NK-92 (cell line): ENCODE data around the gene AP4E1.
"Not testable (repeated sequence)": the region's sequence is repeated elsewhere in the genome, so short reads cannot be mapped to it uniquely, and the experiment has no call there.

Source experiments
- DNase-seq: peaks from one replicate; lab custom pipeline; 2025; ENCODE audit not compliant: unreplicated experiment; lab: John Stamatoyannopoulos, UW

The AP4E1 gene

GRCh38 chr15:50943638-50944037, 35.2 kb downstream of the AP4E1 start:
- DNase-seq: no peak

- no peak for DNase-seq
Measured at GRCh38 chr15:50944672-50945071, 36.2 kb downstream of the AP4E1 start.

- no peak for DNase-seq
Measured at GRCh38 chr15:50945725-50946124, 37.2 kb downstream of the AP4E1 start.

- not testable (repeated sequence) for DNase-seq
Measured at GRCh38 chr15:50950745-50951144, 42.3 kb downstream of the AP4E1 start.

- DNase-seq: no peak
Measured at GRCh38 chr15:50953302-50953701, 44.8 kb downstream of the AP4E1 start.

GRCh38 chr15:50954837-50955236, 46.4 kb downstream of the AP4E1 start:
- DNase-seq: not testable (repeated sequence)

GRCh38 chr15:50959717-50960116, 51.2 kb downstream of the AP4E1 start:
- DNase-seq: no peak

GRCh38 chr15:50964075-50964474, 55.6 kb downstream of the AP4E1 start:
- no peak for DNase-seq

GRCh38 chr15:50968353-50968752, 59.9 kb downstream of the AP4E1 start:
- no peak for DNase-seq

GRCh38 chr15:50970524-50970923, 62.0 kb downstream of the AP4E1 start:
- DNase-seq: no peak

GRCh38 chr15:50971115-50971514, 62.6 kb downstream of the AP4E1 start:
- no peak for DNase-seq

GRCh38 chr15:50971542-50971941, 63.1 kb downstream of the AP4E1 start:
- DNase-seq: no peak

- no peak for DNase-seq
Measured at GRCh38 chr15:50973605-50974004, 65.1 kb downstream of the AP4E1 start.

GRCh38 chr15:50977162-50977561, 68.7 kb downstream of the AP4E1 start:
- DNase-seq: no peak

- no peak for DNase-seq
Measured at GRCh38 chr15:50978580-50978979, 70.1 kb downstream of the AP4E1 start.

GRCh38 chr15:50979041-50979440, 70.6 kb downstream of the AP4E1 start:
- no peak for DNase-seq

GRCh38 chr15:50993598-50993997, 85.1 kb downstream of the AP4E1 start:
- DNase-seq: no peak

- no peak for DNase-seq
Measured at GRCh38 chr15:50996641-50997040, 88.2 kb downstream of the AP4E1 start.

- DNase-seq: no peak
Measured at GRCh38 chr15:50997371-50998051, 89.0 kb downstream of the AP4E1 start.

- no peak for DNase-seq
Measured at GRCh38 chr15:51004103-51004551, 95.6 kb downstream of the AP4E1 start.

GRCh38 chr15:51006336-51006985, 98.0 kb downstream of the AP4E1 start:
- no peak for DNase-seq

GRCh38 chr15:51007131-51007666, 98.7 kb downstream of the AP4E1 start:
- no peak for DNase-seq
